NB4 (cell line): ENCODE results near the gene AP2B1.

Experiments used
- MYC ChIP-seq: IDR thresholded peaks from 2 replicates; pipeline ENCODE4 v1.6.1; 2011; ENCODE audit warnings: low read depth, low read length
- POLR2A ChIP-seq: IDR thresholded peaks from 2 replicates; pipeline ENCODE4 v1.6.1; 2011; ENCODE audit warnings: mild to moderate bottlenecking; ENCODE audit not compliant: insufficient read length; ENCODE audit errors: extremely low read depth
- TF ChIP-seq, protein P1 (sequence below): IDR thresholded peaks from one replicate; pipeline ENCODE4 v1.5.1; 2012; ENCODE audit warnings: low read depth, low read length
- TF ChIP-seq, protein P2 (sequence below): IDR thresholded peaks from 2 replicates; pipeline ENCODE4 v1.6.1; 2011; ENCODE audit warnings: low read depth, low read length

DNA sequence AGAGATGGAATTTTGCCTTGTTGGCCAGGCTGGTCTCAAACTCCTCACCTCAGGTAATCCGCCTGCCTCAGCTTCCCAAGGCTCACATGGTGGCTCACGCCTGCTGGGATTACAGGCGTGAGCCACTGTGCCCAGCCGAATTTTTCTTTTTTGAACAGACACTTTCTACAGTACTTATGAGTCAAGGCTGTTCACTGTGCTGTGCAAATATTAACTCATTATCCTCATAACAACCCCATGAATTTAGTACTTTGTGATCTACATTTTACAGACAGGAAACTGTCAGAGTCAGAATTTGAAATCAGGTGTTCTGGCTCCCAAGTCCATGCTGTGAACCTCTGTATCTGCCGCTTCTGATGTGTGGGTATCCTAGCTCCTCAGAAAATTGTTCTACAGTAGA, 118.6 kb downstream of the AP2B1 start:
- TF ChIP-seq POLR2A (no peak), MYC (no peak)
- TF ChIP-seq, protein P1, sequence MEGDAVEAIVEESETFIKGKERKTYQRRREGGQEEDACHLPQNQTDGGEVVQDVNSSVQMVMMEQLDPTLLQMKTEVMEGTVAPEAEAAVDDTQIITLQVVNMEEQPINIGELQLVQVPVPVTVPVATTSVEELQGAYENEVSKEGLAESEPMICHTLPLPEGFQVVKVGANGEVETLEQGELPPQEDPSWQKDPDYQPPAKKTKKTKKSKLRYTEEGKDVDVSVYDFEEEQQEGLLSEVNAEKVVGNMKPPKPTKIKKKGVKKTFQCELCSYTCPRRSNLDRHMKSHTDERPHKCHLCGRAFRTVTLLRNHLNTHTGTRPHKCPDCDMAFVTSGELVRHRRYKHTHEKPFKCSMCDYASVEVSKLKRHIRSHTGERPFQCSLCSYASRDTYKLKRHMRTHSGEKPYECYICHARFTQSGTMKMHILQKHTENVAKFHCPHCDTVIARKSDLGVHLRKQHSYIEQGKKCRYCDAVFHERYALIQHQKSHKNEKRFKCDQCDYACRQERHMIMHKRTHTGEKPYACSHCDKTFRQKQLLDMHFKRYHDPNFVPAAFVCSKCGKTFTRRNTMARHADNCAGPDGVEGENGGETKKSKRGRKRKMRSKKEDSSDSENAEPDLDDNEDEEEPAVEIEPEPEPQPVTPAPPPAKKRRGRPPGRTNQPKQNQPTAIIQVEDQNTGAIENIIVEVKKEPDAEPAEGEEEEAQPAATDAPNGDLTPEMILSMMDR = no peak
- TF ChIP-seq, protein P2, sequence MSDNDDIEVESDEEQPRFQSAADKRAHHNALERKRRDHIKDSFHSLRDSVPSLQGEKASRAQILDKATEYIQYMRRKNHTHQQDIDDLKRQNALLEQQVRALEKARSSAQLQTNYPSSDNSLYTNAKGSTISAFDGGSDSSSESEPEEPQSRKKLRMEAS = no peak
